NOMO-1 treated with DMSO at 0.1 percent for 48 hours (cell line): ENCODE data around the gene EFR3B.

Experiments
- DNase-seq: peaks from one replicate; lab custom pipeline; 2025; ENCODE audit not compliant: unreplicated experiment; lab: John Stamatoyannopoulos, UW

The EFR3B gene

GRCh38 chr2:25176138-25176537 is 134.3 kb downstream of the EFR3B start:
- DNase-seq, result peak; percentile 64

GRCh38 chr2:25176541-25177181 is 134.8 kb downstream of the EFR3B start:
- DNase-seq, result no peak

- DNase-seq, result no peak
These were observed 135.3 kb downstream of the EFR3B start for GRCh38 chr2:25177211-25177611.

DNA sequence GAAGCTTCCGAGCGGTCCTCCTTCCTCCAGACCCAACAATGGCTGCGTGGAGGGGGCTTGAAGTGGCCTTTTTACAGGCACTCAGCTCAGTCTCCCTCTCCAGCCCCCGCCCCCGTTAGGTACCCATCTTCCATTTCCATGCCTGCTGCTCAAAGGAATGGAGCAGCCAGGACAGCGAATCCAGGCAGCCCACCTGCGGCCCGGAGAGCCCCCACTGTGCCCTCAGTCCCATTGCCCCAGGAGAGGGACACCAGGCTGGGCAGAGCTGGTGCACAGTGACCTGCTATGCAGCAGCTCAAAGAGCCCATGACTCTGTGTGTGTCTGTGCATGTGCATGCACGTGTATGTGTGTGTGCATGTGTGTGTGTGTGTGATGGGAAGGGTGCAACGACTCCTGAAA is 137.1 kb downstream of the EFR3B start:
- no peak for DNase-seq

- DNase-seq, result no peak
These were observed 142.4 kb downstream of the EFR3B start for GRCh38 chr2:25184254-25184653.

DNA sequence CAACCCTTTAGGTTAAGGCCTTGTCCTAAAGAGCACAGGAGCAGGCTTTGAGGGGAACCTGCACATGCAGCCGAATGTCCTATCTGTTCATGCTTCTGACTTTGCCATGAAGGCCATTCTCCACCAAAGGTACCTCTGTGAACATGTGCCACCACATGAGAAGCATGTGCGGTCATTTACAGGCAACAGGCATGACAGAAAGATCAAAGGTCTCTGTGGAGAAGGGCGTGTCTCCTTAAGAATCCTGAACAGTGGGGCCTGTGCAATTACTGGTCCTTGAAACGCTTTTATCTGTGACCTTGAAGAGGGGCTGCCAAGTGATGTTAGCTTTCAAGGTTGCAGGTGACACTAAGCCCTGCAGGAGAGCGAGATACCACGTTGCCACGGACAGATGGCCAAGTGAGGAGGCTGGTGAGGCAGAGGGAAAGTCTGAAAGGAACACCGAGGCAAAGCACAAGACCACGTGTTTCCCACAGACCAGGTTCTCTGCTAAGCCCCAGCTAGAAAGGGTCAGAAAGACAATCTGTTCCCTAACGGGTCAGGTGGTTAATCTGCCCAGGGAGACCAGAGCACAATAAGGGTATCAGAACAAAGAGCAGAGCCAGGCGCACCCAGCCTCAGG is 146.0 kb downstream of the EFR3B start:
- DNase-seq, result no peak

DNA sequence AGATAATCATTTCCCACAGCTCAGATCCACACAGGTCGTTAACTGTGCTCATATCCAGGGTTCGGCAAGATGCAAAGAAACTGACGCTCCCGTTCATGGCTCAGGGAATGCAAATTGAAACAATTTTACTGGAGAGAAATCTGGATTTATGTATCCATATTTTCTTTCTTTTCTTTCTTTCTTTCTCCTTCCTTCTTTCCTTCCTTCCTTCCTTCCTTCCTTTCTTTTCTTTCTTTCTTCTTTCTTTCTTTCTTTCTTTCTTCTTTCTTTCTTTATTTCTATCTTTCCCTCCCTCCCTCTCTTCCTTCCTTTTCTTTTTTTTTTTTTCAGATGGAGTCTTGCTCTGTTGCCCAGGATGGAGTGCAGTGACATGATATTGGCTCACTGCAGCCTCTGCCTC is 146.5 kb downstream of the EFR3B start:
- no peak for DNase-seq

- DNase-seq, result no peak
These were observed 148.7 kb downstream of the EFR3B start for GRCh38 chr2:25190536-25190935.

GRCh38 chr2:25194576-25195122 is 152.8 kb downstream of the EFR3B start:
- DNase-seq, result no peak

- DNase-seq, result no peak
These were observed 155.7 kb downstream of the EFR3B start for GRCh38 chr2:25197336-25198208.

DNA sequence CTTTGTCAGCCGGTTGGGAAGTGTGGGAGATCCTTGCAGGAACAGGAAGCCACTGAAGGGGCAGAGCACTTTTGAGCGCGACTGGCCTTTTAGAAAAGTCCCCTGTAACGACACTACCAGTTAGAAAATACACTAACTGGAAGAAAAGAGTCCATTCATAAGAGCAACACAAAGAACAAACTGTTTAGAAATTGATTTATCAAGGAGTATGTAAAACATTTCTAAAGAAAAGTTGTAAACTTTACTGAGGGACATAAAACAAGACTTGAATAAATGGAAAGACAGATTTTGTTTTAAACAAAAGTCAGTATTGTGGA is 156.3 kb downstream of the EFR3B start:
- DNase-seq, result no peak

DNA sequence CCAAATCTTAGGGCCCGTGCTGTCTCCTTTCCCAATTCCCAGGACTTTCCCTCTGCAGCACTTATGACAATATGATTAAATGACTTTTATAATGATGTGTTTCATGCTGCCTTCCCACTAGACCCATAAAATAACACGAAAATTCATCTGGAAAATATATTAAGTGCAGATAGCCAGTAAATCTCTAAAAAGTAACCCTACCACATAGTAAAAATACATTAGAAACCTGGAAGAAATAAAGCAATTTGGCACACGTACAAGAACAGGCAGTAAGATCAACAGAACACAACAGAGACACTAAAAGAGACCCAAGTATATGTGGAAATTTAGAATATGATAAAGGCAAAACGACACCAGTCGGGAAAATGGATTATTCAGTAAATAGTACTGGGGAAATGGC is 156.7 kb downstream of the EFR3B start:
- no peak for DNase-seq

DNA sequence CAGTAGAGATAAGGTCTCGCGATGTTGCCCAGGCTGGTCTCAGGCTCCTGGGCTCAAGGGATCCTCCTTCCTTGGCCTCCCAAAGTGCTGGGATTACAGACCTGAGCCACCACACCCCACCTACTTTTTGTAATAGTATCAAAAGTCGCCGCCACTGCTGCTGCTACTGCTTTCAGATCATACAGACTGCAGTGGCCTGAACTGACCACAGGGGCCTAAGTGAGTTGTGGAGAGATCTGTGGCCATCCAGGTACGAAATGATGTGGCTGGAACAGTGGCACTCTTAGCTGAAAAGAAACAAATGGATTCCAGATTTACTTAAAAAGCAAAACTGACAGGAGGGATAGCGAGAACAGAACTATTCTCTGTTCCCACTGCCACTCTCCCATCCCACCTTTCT is 159.4 kb downstream of the EFR3B start:
- no peak for DNase-seq

GRCh38 chr2:25201794-25202193 is 159.9 kb downstream of the EFR3B start:
- no peak for DNase-seq

DNA sequence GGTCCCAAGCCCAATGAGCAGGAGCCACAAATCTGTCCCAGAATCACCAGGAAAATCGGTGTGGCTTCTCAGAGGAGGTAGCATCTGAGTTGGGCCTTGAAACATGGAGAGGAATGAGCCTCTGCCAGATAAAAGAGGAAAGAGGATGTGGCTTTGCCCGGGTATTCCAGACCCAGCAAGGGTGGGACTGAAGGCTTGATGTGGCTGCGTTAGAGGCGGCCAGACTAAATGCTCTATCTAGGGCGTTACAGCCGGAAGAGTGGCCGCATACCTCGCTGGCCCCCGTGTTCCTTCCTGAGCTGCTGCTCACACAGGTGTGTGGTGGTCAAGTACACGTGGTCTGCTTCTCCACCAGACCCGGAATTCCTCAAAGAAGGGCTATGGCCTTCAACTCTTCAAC is 160.4 kb downstream of the EFR3B start:
- no peak for DNase-seq

DNA sequence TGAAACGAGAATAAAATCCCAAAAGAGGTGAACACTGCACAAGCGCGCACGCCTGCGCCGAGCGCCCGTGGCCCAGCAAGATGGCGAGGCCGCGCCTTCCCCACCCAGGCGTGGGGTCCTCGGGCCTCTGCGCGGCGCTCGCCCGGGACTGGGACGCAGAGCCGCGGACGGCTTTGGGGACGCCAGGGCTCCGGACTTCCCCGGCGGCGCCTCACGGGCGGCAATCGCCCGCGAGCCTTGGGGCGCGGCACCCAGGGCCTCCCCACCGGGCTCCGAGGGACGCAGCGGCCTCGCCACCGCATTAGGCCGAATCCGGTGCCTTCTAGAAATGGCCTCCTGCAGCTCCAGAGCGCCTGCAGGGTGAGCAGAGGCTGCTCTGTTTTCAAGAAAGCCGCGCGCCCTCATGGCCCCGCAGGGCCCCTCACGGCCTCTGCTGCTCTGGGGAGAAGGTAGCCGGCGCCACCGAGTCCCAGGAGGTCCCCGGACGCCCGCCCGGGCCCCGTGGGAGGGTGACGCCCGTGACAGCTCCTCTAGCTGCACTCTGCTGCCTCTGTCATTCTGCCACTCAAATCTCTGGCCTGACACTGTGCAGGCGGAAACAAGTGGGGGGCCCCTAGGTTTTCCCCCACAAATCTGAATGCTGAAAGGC is 162.4 kb downstream of the EFR3B start:
- no peak for DNase-seq

DNA sequence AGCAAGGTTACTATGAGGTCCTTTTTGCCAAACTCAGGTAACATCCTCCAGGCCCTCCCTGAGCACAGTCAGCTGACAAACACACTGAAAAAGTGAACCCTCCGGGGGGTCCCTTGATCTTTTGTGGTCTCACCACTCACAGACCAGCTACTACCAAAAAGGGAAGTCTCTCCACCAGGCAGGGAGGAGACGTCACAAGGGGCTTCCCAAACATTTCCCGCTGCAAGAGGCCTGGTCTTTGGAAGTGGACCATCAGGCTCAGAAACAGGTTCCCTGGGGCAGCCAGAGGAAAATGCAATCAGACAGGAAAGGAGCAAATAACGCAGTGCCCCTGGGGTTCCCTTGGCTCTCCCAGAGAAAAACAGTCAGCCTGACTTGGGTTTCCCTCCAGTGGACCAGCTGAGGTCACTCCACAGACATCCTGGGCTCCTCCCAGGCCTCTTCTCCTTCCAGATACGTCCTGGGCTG is 165.2 kb downstream of the EFR3B start:
- DNase-seq, result no peak
